HFF-Myc (cell line): ENCODE data around the gene ARFGAP3.

Source experiments
- DNase-seq: peaks from one replicate; pipeline ENCODE4 v3.0.0-alpha.2; 2011; ENCODE audit warnings: low read depth; ENCODE audit errors: extremely low read depth
- H3K4me3 ChIP-seq: replicated peaks from 2 replicates; pipeline ENCODE4 v1.5.1; 2011; ENCODE audit warnings: low read depth, mild to moderate bottlenecking, control low read depth, low read length
- CTCF ChIP-seq: IDR thresholded peaks from 2 replicates; pipeline ENCODE4 v1.5.1; 2012; ENCODE audit warnings: mild to moderate bottlenecking, low read depth, low read length, control low read depth; ENCODE audit errors: missing control alignments

ARFGAP3 gene

DNA sequence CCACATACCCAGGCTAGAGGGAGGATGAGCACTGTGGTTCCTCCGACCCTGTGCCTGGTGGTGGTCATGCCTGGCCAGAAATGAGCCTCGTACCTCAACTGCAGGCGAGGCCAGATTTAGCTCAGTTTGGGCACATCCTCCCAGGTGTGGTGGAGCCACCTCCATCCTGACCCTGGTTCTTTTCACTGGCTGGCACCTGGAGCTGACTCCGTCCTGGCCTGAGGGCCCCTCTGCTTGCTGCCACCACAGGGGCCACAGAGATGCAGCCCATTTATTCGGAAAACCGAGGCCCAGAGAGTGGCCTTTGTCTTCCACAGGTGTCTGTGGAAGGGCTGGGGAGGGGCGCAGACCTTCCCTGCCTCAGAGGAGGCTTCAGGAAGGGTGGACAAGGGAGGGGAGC, 9.0 kb upstream of the ARFGAP3 start:
- no peak overlapping the region for H3K4me3 ChIP-seq
- no peak for TF ChIP-seq CTCF
- no peak for DNase-seq

GRCh38 chr22:42865536-42865935, 8.5 kb upstream of the ARFGAP3 start:
- H3K4me3 ChIP-seq: no peak overlapping the region
- TF ChIP-seq CTCF: no peak
- no peak for DNase-seq

DNA sequence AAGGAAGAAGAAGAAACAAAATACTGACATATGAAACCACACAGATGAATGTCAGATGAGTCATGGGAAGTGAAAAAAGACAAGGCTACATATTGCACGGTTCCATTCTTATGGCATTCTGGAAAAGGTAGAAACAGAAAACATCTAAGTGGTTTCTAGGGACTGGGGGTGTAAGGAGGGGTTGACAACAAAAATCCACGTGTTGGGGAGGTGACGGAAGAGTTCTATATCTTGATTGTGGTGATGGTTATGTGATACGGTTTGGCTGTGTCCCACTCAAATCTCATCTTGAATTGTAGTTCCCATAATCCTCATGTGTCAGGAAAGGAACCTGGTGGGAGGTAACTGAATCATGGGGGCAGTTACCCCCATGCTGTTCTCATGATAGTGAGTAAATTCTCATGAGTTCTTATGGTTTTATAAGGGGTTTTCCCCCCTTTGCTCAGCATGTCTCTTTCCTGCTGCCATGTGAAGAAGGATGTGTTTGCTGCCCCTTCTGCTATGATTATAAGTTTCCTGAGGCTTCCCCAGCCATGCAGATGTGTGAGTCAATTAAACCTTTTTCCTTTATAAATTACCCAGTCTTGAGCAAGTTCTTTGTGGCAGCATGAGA, 6.4 kb upstream of the ARFGAP3 start:
- H3K4me3 ChIP-seq: no peak overlapping the region
- peak; percentile 90 for DNase-seq
- no peak for TF ChIP-seq CTCF

GRCh38 chr22:42862045-42862734, 5.1 kb upstream of the ARFGAP3 start:
- DNase-seq: no peak
- H3K4me3 ChIP-seq: no peak overlapping the region
- no peak for TF ChIP-seq CTCF

DNA sequence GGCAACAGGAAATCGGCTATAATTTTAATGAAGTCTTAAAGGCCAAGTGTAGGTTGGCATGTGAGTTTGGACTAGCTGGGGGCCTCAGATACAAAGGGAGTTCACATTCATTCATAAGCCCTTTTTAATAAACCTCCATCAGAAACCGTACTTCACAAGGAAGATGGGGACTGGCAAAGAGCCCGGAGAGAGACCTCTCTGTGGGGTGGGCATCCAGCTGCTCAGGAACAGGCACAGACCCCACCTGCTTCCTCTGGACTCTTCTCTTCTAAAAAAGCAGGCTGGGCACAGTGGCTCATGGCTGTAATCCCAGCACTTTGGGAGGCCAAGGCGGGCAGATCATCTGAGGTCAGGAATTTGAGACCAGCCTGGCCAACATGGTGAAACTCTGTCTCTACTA, 3.9 kb upstream of the ARFGAP3 start:
- no peak for DNase-seq
- no peak for TF ChIP-seq CTCF

GRCh38 chr22:42857845-42858481, 890 bp upstream of the ARFGAP3 start:
- no peak for DNase-seq
- TF ChIP-seq CTCF: no peak
- H3K4me3 ChIP-seq: no peak overlapping the region

More for the DNA sequence above, 3.9 kb upstream of the ARFGAP3 start:
- H3K4me3 ChIP-seq: no peak overlapping the region
